ENCODE data around the gene B4GALT5. TPM values are rescaled to one million over a fixed set of nuclear protein-coding genes. Genes with fewer than 3 reads are reported as not detected.
A peak's percentile ranks its signal among the peaks of the same experiment; 100 is the strongest.
"Not testable (repeated sequence)": the region's sequence is repeated elsewhere in the genome, so short reads cannot be mapped to it uniquely, and the experiment has no call there.

B4GALT5 gene, protein sequence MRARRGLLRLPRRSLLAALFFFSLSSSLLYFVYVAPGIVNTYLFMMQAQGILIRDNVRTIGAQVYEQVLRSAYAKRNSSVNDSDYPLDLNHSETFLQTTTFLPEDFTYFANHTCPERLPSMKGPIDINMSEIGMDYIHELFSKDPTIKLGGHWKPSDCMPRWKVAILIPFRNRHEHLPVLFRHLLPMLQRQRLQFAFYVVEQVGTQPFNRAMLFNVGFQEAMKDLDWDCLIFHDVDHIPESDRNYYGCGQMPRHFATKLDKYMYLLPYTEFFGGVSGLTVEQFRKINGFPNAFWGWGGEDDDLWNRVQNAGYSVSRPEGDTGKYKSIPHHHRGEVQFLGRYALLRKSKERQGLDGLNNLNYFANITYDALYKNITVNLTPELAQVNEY
- total RNA-seq (10 to 100 TPM; 35.9 to 38.3 TPM), polyA plus RNA-seq (1 to 10 TPM; 8.3 to 8.8 TPM)
- long read RNA-seq, donor 1, partial matches to known transcripts, result 0 of 26 reads
- long read RNA-seq, donor 1, other reads (novel, unspliced or antisense), result 26 of 26 reads
- long read RNA-seq, donor 2, full-length matches to known transcripts, result 4 of 25 reads
- long read RNA-seq, donor 2, partial matches to known transcripts, result 2 of 25 reads
- long read RNA-seq, donor 2, other reads (novel, unspliced or antisense), result 19 of 25 reads

DNA sequence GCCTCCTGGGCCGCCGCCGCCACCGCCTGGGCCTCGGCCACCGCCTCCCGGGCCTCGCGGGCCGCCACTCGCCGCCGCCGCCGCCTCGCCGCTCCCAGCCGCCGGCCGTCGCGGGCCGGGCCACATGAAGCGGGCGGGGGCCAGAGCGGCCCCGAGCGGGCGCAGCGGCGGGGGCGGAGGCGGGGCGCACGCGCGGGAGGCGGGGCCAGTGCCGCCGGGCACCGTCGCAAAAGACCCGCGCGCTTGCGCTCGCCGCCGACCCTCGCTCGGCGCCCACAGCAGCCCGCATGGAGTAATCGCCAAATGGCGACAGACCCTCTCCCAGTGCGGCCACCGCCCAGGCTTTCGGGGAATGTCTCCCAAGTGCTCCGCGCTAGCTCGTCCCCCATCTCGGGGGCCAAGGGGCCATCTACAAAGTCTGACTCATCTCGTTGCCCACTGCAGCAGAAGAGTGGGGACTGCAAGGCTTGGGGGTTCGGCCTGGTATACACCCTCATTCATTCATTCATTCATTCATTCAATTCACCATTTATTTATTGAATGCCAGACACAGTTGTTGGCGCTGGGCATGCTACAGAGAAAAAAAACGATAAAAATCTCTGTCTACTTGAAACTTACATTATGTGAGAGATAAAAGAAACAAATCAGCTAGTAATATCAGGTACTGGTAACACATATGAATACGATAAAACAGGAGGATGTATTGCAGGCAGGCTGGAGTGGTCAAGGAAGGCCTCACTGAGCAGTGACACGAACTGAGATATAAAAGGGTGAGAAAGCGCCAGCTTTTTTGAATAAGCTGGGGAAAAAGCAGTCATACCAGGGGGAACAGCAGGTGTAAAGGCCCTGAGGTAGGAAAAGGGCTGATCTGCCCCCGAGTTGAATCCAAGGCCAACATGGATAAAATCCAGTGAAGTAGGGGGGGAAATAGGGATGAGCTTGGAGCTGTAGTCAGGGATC is at the start of gene B4GALT5:
Gene B4GALT5 (minus strand): TSS at position 126 of the 960 bp plus-strand sequence. CDS start 188 bp downstream, outside the sequence.
- Histone ChIP-seq H3K27me3 (ENCODE audit: control insufficient read depth in 1 of 2, insufficient read depth in 2 of 2, low read length in 1 of 2) (no peaks in the 10 kb centered on the region), H3K9me3 (ENCODE audit: control insufficient read depth, low read length) (no peaks in the 10 kb centered on the region), H3K4me1 (ENCODE audit: control insufficient read depth in 1 of 2, insufficient read depth in 2 of 2, low read length in 2 of 2) (peaks cover 0 to 13% of the 10 kb centered on the region in 2 donors), H3K4me3 (ENCODE audit: low read length in 2 of 2) (peak within 1 kb of the TSS; percentile 85 to 91), H3K36me3 (ENCODE audit: control insufficient read depth in 1 of 2, insufficient read depth in 2 of 2, low read length in 1 of 2) (no peaks in the 10 kb centered on the region), H3K27ac (ENCODE audit: low read depth in 1 of 2, low read length in 2 of 2) (peak within 1 kb of the TSS; percentile 50 to 85)
- intact Hi-C loops (cut with DNase I), result loop anchor here in 1 of 2 donors (5.0 to 10.0 kb wide), 4 partner anchors 37 to 131 kb away; partner anchors contain the start of gene SLC9A8
- WGBS, 2 donors, result 3 to 4% methylated on average over 57 to 70 of the region's 70 CpGs
- peak; percentile 85 for ATAC-seq (ENCODE audit: low FRiP score)
- peak; percentile 82 to 90 for DNase-seq

DNA sequence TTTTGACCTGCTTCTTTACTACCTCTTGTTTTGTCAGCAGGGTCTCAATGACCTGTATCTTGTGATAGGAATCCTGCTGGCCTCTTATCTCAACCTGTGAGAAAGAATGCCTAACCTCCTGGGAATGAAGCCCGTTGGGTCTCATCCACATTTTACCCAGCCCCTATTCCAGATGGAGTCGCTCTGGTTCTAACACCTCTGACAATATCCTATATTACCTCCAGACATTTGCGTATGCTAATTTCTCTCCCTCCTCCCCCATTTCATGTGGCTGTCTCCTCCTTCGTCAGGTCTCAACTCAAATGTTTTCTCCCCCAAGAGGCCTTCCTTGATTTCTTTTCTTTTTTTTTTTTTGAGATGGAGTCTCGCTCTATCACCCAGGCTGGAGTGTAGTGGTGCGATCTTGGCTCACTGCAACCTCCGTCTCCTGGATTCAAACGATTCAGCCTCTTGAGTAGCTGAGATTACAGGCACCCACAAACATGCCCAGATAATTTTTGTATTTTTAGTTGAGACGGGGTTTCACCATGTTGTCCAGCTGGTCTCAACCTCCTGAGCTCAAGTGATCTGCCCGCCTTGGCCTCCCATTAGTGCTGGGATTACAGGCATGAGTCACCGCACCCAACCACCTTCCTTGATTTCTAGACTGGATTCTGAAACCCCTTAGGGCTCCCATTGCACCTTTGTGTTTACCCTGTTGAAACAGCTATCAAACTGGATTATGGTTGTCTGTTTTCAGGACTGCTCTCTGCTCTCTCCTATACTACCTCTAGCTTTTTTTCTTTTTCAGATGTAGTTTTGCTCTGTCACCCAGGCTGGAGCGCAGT is 49.5 kb upstream of the B4GALT5 start:
- Histone ChIP-seq H3K4me1 (ENCODE audit: control insufficient read depth in 1 of 2, insufficient read depth in 2 of 2, low read length in 2 of 2) (peaks cover 2 to 3% of the 10 kb centered on the region in 2 donors), H3K36me3 (ENCODE audit: control insufficient read depth in 1 of 2, insufficient read depth in 2 of 2, low read length in 1 of 2) (no peaks in the 10 kb centered on the region), H3K27me3 (ENCODE audit: control insufficient read depth in 1 of 2, insufficient read depth in 2 of 2, low read length in 1 of 2) (no peaks in the 10 kb centered on the region), H3K27ac (ENCODE audit: low read depth in 1 of 2, low read length in 2 of 2) (no peak overlapping the region), H3K9me3 (ENCODE audit: control insufficient read depth, low read length) (no peaks in the 10 kb centered on the region), H3K4me3 (ENCODE audit: low read length in 2 of 2) (no peak overlapping the region)
- WGBS, 2 donors, result 91% methylated on average over 12 of the region's 12 CpGs
- ATAC-seq (ENCODE audit: low FRiP score) (no peak), DNase-seq (no peak)
- intact Hi-C loops (cut with DNase I), result no loop called here

DNA sequence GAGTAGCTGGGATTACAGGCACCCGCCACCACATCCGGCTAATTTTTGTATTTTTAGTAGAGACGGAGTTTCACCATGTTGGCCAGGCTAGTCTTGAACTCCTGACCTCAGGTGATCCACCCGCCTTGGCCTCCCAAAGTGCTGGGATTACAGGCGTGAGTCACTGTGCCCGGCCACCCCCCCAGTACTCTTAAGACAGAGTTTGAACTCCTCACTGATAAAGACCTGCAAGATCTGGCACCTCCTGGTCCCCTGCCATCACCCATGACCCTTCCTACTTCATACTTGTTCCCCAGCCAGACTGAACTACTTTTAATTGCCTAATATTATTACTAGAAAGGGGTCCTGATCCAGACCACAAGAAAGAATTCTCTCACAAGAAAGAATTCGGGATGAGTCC is 48.2 kb upstream of the B4GALT5 start:
- DNase-seq; ATAC-seq (ENCODE audit: low FRiP score); H3K9me3 ChIP-seq (ENCODE audit: control insufficient read depth, low read length); H3K27ac ChIP-seq (ENCODE audit: low read depth in 1 of 2, low read length in 2 of 2); H3K36me3 ChIP-seq (ENCODE audit: control insufficient read depth in 1 of 2, insufficient read depth in 2 of 2, low read length in 1 of 2); H3K4me1 ChIP-seq (ENCODE audit: control insufficient read depth in 1 of 2, insufficient read depth in 2 of 2, low read length in 2 of 2); intact Hi-C loops (cut with DNase I); H3K27me3 ChIP-seq (ENCODE audit: control insufficient read depth in 1 of 2, insufficient read depth in 2 of 2, low read length in 1 of 2); H3K4me3 ChIP-seq (ENCODE audit: low read length in 2 of 2): not testable (repeated sequence)
- WGBS, 2 donors, result 93 to 94% methylated on average over 6 to 7 of the region's 7 CpGs

DNA sequence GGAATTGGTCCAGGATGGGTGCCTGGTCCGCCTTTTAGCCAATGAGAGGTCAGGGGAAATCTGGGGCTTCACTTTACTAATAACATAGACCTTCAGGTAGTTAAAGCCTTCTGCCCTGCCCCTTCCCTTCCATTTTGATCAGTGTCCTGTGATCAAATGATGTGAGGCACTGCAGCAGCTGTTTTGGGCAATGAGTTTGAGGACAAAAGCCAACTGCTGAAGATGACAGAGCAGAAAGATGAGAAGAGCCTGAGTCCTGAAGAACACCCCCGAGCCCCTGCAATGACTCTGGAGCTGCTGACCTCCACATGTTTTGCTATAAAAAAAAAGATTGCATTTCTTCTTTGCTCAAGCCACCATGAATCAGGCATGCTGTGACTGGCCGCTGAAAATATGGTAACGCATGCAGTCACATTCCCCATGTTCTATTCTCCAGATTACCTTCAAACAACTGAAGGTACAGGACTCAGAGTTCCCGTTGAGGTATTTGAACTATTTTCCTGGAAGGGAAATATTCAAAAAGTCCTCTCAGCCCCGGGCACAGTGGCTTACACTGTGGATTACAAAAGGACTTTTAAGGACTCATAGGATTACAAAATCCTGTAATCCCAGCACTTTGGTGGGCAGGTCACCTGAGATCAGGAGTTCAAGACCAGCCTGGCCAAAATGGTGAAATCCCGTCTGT is 45.7 kb upstream of the B4GALT5 start:
- Histone ChIP-seq H3K9me3 (ENCODE audit: control insufficient read depth, low read length) (no peaks in the 10 kb centered on the region), H3K36me3 (ENCODE audit: control insufficient read depth in 1 of 2, insufficient read depth in 2 of 2, low read length in 1 of 2) (no peaks in the 10 kb centered on the region), H3K27ac (ENCODE audit: low read depth in 1 of 2, low read length in 2 of 2) (no peak overlapping the region), H3K4me1 (ENCODE audit: control insufficient read depth in 1 of 2, insufficient read depth in 2 of 2, low read length in 2 of 2) (no peaks in the 10 kb centered on the region), H3K4me3 (ENCODE audit: low read length in 2 of 2) (no peak overlapping the region), H3K27me3 (ENCODE audit: control insufficient read depth in 1 of 2, insufficient read depth in 2 of 2, low read length in 1 of 2) (no peaks in the 10 kb centered on the region)
- 72 to 73% methylated on average over 7 of the region's 7 CpGs for WGBS, 2 donors
- no peak for DNase-seq
- intact Hi-C loops (cut with DNase I), result no loop called here
- ATAC-seq (ENCODE audit: low FRiP score), result no peak

DNA sequence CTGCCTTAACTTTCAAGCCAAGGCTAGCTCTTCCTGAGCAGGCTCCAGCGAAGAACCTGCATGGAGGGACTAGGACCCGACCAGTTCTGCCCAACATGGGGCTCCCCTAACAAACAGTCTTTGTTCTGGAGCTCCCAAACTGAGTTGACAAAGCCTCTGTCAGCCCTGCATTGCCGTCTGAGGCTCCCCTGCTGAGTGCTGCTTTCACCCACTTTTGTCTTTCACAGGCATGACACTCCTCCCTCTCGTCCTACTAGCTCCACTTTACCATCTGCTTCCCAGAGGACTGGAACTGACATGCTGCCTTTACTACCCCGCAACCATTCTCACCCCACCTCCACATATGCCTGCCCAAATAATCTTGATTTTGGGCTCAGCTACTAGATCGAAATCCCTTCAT is 45.1 kb upstream of the B4GALT5 start:
- no peak overlapping the region for H3K27ac ChIP-seq (ENCODE audit: low read depth in 1 of 2, low read length in 2 of 2)
- no peak overlapping the region for H3K4me3 ChIP-seq (ENCODE audit: low read length in 2 of 2)
- 69 to 79% methylated on average over 6 of the region's 6 CpGs for WGBS, 2 donors
- H3K4me1 ChIP-seq (ENCODE audit: control insufficient read depth in 1 of 2, insufficient read depth in 2 of 2, low read length in 2 of 2), result no peaks in the 10 kb centered on the region
- ATAC-seq (ENCODE audit: low FRiP score) (no peak), DNase-seq (no peak)
- intact Hi-C loops (cut with DNase I), result no loop called here
- H3K27me3 ChIP-seq (ENCODE audit: control insufficient read depth in 1 of 2, insufficient read depth in 2 of 2, low read length in 1 of 2), result no peaks in the 10 kb centered on the region
- H3K9me3 ChIP-seq (ENCODE audit: control insufficient read depth, low read length), result no peaks in the 10 kb centered on the region
- no peaks in the 10 kb centered on the region for H3K36me3 ChIP-seq (ENCODE audit: control insufficient read depth in 1 of 2, insufficient read depth in 2 of 2, low read length in 1 of 2)

DNA sequence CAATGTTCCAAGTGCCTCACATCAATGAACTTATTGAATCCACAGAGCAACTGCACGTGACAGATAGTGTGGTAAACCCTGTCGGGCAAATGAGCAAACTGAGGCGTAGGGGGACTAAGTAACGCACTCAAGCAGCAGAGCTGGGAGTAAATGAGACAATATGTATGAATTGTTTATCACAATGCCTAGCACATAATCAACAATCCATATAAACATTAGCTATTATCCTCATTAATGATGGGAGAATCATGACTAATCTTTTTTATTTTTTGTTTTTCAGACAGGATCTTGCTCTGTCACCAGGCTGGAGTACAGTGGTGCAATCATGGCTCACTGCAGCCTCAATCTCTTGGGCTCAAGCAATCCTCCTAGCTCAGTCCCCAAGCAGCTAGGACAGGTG is 43.9 kb upstream of the B4GALT5 start:
- Histone ChIP-seq H3K4me3 (ENCODE audit: low read length in 2 of 2) (no peak overlapping the region), H3K9me3 (ENCODE audit: control insufficient read depth, low read length) (no peaks in the 10 kb centered on the region), H3K4me1 (ENCODE audit: control insufficient read depth in 1 of 2, insufficient read depth in 2 of 2, low read length in 2 of 2) (no peaks in the 10 kb centered on the region), H3K36me3 (ENCODE audit: control insufficient read depth in 1 of 2, insufficient read depth in 2 of 2, low read length in 1 of 2) (no peaks in the 10 kb centered on the region), H3K27ac (ENCODE audit: low read depth in 1 of 2, low read length in 2 of 2) (no peak overlapping the region), H3K27me3 (ENCODE audit: control insufficient read depth in 1 of 2, insufficient read depth in 2 of 2, low read length in 1 of 2) (no peaks in the 10 kb centered on the region)
- ATAC-seq (ENCODE audit: low FRiP score), result no peak
- intact Hi-C loops (cut with DNase I), result no loop called here
- 95 to 96% methylated on average over 4 of the region's 4 CpGs for WGBS, 2 donors
- no peak for DNase-seq

DNA sequence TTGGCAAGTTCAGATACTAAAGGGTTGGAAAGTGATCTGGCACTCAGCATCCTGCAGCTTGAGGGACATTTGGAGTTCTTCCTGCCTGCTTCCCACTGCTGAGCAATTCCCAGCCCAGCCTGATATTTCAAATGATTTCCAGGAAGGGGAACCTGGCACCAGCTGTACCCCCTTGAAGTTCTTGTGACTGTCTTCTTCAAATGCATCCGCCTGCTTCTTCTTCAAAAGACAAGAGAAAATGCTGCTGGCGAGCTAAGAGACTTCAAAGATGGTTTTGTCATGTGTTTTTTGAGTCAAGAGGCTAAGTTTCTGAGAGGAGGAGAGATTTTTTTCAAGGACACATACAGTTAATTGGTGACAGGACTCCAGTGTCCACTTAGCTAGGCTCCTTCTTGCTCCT is 42.6 kb upstream of the B4GALT5 start:
- intact Hi-C loops (cut with DNase I), result no loop called here
- no peak for ATAC-seq (ENCODE audit: low FRiP score)
- Histone ChIP-seq H3K9me3 (ENCODE audit: control insufficient read depth, low read length) (no peaks in the 10 kb centered on the region), H3K36me3 (ENCODE audit: control insufficient read depth in 1 of 2, insufficient read depth in 2 of 2, low read length in 1 of 2) (no peaks in the 10 kb centered on the region), H3K27ac (ENCODE audit: low read depth in 1 of 2, low read length in 2 of 2) (no peak overlapping the region), H3K27me3 (ENCODE audit: control insufficient read depth in 1 of 2, insufficient read depth in 2 of 2, low read length in 1 of 2) (no peaks in the 10 kb centered on the region), H3K4me1 (ENCODE audit: control insufficient read depth in 1 of 2, insufficient read depth in 2 of 2, low read length in 2 of 2) (no peaks in the 10 kb centered on the region), H3K4me3 (ENCODE audit: low read length in 2 of 2) (no peak overlapping the region)
- WGBS, 2 donors, result 83 to 86% methylated on average over 2 of the region's 2 CpGs
- DNase-seq, result no peak
